Prostate gland (tissue), 2 donors: ENCODE measurements around the gene RPUSD3.

Experiments used
- POLR2A ChIP-seq: fragments of 450-650 bp; IDR thresholded peaks from one replicate; pipeline ENCODE4 v1.6.1; 2016; ENCODE audit warnings: antibody characterized with exemption, mild to moderate bottlenecking
- TF ChIP-seq, protein P1 (sequence below), 4 experiments: fragments of 200-600 bp in 2 of 4; fragments of 450-650 bp in 2 of 4; sonication (generic) in 2 of 4; IDR thresholded peaks; 1 replicate in 3 of 4; 2 replicates in 1 of 4; pipeline ENCODE4 v1.5.1; 2016 to 2019; ENCODE audit warnings: antibody characterized with exemption in 4 of 4, mild to moderate bottlenecking in 2 of 4, moderate library complexity in 2 of 4

DNA sequence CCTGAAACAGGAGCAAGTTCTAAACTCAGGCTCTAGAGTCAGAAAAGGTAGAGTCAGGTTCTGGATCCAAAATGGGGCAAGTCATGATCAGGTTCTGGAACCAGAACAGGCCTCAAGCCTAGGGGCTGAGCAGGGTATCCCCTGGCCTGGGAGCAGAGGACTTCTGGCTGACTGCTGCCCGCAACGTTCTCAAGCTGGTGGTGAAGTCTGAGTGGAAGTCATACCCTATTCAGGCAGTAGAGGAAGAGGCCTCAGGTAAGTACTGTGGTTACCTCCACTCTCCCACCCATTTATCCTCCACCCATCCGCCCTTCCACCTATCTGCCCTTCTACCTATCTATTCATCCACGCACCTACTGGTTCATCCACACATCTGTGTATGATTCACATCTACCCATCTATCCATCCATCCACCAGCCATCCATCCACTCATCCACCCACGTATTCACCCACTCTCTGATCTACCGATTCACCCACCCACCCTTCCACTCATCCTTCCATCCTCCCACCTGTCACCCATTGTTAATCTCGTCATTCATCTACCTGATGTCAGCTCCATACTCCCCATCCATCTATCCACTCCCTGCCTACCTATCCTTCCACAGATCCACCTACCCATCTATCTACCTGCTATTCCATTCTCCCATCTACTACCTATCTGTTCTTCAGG lies 25.0 kb downstream of the RPUSD3 start:
- TF ChIP-seq, protein P1, sequence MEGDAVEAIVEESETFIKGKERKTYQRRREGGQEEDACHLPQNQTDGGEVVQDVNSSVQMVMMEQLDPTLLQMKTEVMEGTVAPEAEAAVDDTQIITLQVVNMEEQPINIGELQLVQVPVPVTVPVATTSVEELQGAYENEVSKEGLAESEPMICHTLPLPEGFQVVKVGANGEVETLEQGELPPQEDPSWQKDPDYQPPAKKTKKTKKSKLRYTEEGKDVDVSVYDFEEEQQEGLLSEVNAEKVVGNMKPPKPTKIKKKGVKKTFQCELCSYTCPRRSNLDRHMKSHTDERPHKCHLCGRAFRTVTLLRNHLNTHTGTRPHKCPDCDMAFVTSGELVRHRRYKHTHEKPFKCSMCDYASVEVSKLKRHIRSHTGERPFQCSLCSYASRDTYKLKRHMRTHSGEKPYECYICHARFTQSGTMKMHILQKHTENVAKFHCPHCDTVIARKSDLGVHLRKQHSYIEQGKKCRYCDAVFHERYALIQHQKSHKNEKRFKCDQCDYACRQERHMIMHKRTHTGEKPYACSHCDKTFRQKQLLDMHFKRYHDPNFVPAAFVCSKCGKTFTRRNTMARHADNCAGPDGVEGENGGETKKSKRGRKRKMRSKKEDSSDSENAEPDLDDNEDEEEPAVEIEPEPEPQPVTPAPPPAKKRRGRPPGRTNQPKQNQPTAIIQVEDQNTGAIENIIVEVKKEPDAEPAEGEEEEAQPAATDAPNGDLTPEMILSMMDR (IDR thresholded peaks at IDR 0.05) = no peak
- TF ChIP-seq POLR2A = no peak
